HepG2 (cell line): ENCODE data around the gene LAPTM4A. TPM values are rescaled to one million over a fixed set of nuclear protein-coding genes. Genes with fewer than 3 reads are reported as not detected.
A peak's percentile ranks its signal among the peaks of the same experiment; 100 is the strongest.

ENCODE experiments used
- HDAC6 ChIP-seq: fragments of 200-600 bp; sonication (generic); IDR thresholded peaks from 2 replicates; pipeline ENCODE4 v1.7.0; 2017; ENCODE audit warnings: mild to moderate bottlenecking, antibody characterized with exemption, low read length, low read depth
- ZNF550 ChIP-seq: sonication (generic); formaldehyde crosslinking; IDR thresholded peaks from 2 replicates; pipeline ENCODE4 v1.4.0; 2020; ENCODE audit warnings: mild to moderate bottlenecking, missing genetic modification reagents, borderline replicate concordance
- ZNF563 ChIP-seq: sonication (generic); formaldehyde crosslinking; IDR thresholded peaks from 2 replicates; pipeline ENCODE4 v1.8.0; 2022; ENCODE audit warnings: mild to moderate bottlenecking, moderate library complexity, missing genetic modification reagents
- ZNF749 ChIP-seq: sonication (generic); formaldehyde crosslinking; IDR thresholded peaks from 2 replicates; pipeline ENCODE4 v1.8.0; 2022; ENCODE audit warnings: mild to moderate bottlenecking, missing genetic modification reagents, moderate library complexity, borderline replicate concordance
- ZNF891 ChIP-seq: sonication (generic); formaldehyde crosslinking; IDR thresholded peaks from 2 replicates; pipeline ENCODE4 v1.5.0; 2020; ENCODE audit warnings: mild to moderate bottlenecking, missing genetic modification reagents
- polyA plus RNA-seq, 8 experiments: library from polyadenylated mRNA; depleted of rRNA in 3 of 8; stranded (reverse) in 7 of 8; unstranded in 1 of 8; fragments of >200 nt; fragmentation: Illumina TruSeq in 4 of 8; extraction: Trizol in 4 of 8; gene quantifications; 2 replicates each; pipeline versions ENCODE4 v1.2.1 to v1.2.3, GENCODE V29; 2011 to 2016; ENCODE audit warnings: low read depth in 4 of 8, missing spikeins in 1 of 8, mixed read lengths in 1 of 8; ENCODE audit not compliant: insufficient read depth in 1 of 8
- total RNA-seq, 5 experiments: library from RNA; depleted of rRNA; stranded (reverse); fragments of >200 nt; fragmentation: Illumina TruSeq; extraction: Trizol; gene quantifications; 2 replicates each; pipeline ENCODE4 v1.2.3, GENCODE V29; 2016; ENCODE audit warnings: low read depth in 1 of 5
- TF ChIP-seq, protein P1 (sequence below): sonication (generic); formaldehyde crosslinking; IDR thresholded peaks from 2 replicates; pipeline ENCODE4 v1.4.0; 2020; ENCODE audit warnings: missing genetic modification reagents, borderline replicate concordance
- TF ChIP-seq, protein P2 (sequence below): sonication (generic); formaldehyde crosslinking; IDR thresholded peaks from 2 replicates; pipeline ENCODE4 v1.8.0; 2022; ENCODE audit warnings: mild to moderate bottlenecking, missing genetic modification reagents, borderline replicate concordance
- TF ChIP-seq, protein P3 (sequence below): sonication (generic); formaldehyde crosslinking; IDR thresholded peaks from 2 replicates; pipeline ENCODE4 v1.4.0; 2020; ENCODE audit warnings: mild to moderate bottlenecking, missing genetic modification reagents, borderline replicate concordance
- TF ChIP-seq, protein P4 (sequence below): sonication (generic); formaldehyde crosslinking; IDR thresholded peaks from 2 replicates; pipeline ENCODE4 v1.9.0; 2021; ENCODE audit warnings: missing genetic modification reagents, borderline replicate concordance

Gene LAPTM4A
- total and polyA plus RNA-seq, 2 of the 13 experiments (the other 11 are each of a cell fraction or from before 2014, with no cell fraction given) = 116 to 558 TPM

DNA sequence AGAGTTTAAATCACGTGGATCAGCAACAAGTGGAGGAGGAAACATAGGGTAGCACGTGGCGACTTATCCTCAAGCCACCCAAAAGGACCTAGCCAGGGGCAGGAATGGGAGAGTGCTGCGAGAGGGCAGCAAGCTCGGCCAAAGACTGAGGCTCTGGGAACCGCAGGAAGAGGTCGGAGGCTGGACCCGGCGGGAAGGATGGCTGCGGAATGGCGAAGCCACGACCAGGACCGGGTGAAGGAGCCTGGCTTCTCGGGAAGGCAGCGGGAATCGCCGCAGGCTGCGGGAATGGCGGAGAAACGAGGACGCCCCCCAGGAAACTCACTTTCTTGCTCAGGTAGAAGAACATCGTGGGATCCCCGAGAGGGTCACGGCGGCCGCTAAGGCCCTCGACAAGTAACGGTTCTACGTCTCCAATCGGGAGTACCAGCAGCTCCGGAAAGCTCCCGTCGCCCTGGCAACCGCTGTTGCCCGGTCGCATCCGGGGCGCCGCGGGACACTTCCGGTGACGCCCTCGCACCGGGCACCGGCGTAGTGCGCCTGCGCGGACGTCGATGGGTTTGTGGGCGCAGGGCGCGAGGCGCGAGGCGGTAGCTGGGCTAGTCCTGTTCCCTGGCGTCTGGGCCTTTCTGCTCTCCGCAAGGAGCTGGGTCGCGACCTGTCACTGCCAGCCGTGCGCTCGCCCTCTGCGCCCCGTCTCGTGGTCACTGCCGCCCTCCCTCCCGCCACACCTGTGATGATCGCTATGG, 61.6 kb downstream of the LAPTM4A start, which contains the start of gene WDR35 (continued):
- TF ChIP-seq ZNF749 (CRISPR knock-in tag) (peak; percentile 92; the same call in 1 of the 2 replicates), ZNF550 (CRISPR knock-in tag) (peak; percentile 79; the same call in 1 of the 2 replicates), ZNF891 (CRISPR knock-in tag) (peak; percentile 89), ZNF563 (CRISPR knock-in tag) (peak; percentile 95), HDAC6 (no peak)
- TF ChIP-seq, protein P1, sequence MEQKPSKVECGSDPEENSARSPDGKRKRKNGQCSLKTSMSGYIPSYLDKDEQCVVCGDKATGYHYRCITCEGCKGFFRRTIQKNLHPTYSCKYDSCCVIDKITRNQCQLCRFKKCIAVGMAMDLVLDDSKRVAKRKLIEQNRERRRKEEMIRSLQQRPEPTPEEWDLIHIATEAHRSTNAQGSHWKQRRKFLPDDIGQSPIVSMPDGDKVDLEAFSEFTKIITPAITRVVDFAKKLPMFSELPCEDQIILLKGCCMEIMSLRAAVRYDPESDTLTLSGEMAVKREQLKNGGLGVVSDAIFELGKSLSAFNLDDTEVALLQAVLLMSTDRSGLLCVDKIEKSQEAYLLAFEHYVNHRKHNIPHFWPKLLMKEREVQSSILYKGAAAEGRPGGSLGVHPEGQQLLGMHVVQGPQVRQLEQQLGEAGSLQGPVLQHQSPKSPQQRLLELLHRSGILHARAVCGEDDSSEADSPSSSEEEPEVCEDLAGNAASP = peak; percentile 89
- TF ChIP-seq, protein P2, sequence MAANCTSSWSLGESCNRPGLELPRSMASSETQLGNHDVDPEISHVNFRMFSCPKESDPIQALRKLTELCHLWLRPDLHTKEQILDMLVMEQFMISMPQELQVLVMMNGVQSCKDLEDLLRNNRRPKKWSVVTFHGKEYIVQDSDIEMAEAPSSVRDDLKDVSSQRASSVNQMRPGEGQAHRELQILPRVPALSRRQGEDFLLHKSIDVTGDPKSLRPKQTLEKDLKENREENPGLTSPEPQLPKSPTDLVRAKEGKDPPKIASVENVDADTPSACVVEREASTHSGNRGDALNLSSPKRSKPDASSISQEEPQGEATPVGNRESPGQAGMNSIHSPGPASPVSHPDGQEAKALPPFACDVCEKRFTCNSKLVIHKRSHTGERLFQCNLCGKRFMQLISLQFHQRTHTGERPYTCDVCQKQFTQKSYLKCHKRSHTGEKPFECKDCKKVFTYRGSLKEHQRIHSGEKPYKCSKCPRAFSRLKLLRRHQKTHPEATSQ (CRISPR knock-in tag) = peak; percentile 99; the same call in 1 of the 2 replicates
- TF ChIP-seq, protein P3, sequence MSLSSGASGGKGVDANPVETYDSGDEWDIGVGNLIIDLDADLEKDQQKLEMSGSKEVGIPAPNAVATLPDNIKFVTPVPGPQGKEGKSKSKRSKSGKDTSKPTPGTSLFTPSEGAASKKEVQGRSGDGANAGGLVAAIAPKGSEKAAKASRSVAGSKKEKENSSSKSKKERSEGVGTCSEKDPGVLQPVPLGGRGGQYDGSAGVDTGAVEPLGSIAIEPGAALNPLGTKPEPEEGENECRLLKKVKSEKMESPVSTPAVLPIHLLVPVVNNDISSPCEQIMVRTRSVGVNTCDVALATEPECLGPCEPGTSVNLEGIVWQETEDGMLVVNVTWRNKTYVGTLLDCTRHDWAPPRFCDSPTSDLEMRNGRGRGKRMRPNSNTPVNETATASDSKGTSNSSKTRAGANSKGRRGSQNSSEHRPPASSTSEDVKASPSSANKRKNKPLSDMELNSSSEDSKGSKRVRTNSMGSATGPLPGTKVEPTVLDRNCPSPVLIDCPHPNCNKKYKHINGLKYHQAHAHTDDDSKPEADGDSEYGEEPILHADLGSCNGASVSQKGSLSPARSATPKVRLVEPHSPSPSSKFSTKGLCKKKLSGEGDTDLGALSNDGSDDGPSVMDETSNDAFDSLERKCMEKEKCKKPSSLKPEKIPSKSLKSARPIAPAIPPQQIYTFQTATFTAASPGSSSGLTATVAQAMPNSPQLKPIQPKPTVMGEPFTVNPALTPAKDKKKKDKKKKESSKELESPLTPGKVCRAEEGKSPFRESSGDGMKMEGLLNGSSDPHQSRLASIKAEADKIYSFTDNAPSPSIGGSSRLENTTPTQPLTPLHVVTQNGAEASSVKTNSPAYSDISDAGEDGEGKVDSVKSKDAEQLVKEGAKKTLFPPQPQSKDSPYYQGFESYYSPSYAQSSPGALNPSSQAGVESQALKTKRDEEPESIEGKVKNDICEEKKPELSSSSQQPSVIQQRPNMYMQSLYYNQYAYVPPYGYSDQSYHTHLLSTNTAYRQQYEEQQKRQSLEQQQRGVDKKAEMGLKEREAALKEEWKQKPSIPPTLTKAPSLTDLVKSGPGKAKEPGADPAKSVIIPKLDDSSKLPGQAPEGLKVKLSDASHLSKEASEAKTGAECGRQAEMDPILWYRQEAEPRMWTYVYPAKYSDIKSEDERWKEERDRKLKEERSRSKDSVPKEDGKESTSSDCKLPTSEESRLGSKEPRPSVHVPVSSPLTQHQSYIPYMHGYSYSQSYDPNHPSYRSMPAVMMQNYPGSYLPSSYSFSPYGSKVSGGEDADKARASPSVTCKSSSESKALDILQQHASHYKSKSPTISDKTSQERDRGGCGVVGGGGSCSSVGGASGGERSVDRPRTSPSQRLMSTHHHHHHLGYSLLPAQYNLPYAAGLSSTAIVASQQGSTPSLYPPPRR = 0 out of 2 replicates have a peak, but pooled peaks have one; percentile 56
- TF ChIP-seq, protein P4, sequence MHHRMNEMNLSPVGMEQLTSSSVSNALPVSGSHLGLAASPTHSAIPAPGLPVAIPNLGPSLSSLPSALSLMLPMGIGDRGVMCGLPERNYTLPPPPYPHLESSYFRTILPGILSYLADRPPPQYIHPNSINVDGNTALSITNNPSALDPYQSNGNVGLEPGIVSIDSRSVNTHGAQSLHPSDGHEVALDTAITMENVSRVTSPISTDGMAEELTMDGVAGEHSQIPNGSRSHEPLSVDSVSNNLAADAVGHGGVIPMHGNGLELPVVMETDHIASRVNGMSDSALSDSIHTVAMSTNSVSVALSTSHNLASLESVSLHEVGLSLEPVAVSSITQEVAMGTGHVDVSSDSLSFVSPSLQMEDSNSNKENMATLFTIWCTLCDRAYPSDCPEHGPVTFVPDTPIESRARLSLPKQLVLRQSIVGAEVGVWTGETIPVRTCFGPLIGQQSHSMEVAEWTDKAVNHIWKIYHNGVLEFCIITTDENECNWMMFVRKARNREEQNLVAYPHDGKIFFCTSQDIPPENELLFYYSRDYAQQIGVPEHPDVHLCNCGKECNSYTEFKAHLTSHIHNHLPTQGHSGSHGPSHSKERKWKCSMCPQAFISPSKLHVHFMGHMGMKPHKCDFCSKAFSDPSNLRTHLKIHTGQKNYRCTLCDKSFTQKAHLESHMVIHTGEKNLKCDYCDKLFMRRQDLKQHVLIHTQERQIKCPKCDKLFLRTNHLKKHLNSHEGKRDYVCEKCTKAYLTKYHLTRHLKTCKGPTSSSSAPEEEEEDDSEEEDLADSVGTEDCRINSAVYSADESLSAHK (CRISPR knock-in tag) = no peak
